Stimulated activated naive CD8-positive, alpha-beta T cell treated with anti-CD3 and anti-CD28 coated beads, Interleukin-15, Interleukin-2, amounts not matched to agents 100 ng/mL and 50 ng/mL, for 24 hours (primary cell): ENCODE measurements around the gene TUG1.
A peak's percentile ranks its signal among the peaks of the same experiment; 100 is the strongest.

ENCODE experiments used
- H3K27ac Mint-ChIP-seq: one replicate; pipeline ENCODE4 v1.8.0; 2021; ENCODE audit warnings: mild to moderate bottlenecking, mixed read lengths
- H3K27me3 Mint-ChIP-seq: one replicate; pipeline ENCODE4 v1.8.0; 2021; ENCODE audit warnings: mixed read lengths
- H3K36me3 Mint-ChIP-seq: one replicate; pipeline ENCODE4 v1.8.0; 2021; ENCODE audit warnings: low read depth, mixed read lengths
- H3K4me1 Mint-ChIP-seq: one replicate; pipeline ENCODE4 v1.8.0; 2021; ENCODE audit warnings: low read depth, mixed read lengths
- H3K4me3 Mint-ChIP-seq: one replicate; pipeline ENCODE4 v1.8.0; 2021; ENCODE audit warnings: mild to moderate bottlenecking, mixed read lengths
- H3K9me3 Mint-ChIP-seq: one replicate; pipeline ENCODE4 v1.8.0; 2021; ENCODE audit warnings: mixed read lengths

The TUG1 gene

DNA sequence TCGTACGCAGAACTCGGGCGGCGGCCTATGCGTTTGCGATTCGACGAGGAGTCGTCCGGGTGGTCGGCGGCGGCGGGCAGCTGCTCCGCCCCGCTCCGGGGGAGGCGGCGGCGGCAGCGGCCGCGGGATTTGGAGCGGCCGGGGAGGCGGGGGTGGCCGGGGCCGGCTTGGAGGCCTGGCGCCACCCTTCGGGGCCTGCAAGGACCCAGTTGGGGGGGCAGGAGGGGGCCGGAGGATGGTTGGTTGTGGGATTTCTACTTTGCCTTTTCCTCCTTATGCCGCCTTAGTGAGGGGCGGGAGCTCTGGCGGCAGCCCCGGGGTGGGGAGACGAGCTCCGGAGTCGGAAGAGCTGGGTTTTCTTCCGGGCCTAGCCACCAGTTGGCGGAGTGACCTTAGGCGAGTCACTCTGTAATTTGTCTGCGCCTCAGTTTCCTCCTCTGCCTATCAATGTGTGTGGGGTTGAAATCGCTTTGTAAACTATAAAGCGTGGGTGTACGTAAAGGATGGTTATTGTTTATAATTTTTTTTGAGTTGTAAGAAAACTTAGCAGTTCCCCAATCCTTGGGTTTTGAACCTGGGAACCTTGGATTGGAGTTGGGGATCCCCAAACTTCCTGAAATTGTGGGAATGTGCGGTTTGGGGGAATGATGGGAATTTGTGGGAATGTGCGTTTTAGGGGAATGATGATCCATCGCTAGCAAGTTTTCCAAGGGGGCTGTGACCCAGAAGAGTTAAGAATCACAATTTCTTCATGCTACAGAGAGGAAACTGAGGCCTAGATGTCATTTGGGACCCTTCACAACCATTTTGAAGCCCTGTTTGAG, 679 bp downstream of the TUG1 start:
- Mint-ChIP-seq H3K36me3 (peaks cover 82% of the 10 kb centered on the region), H3K9me3 (peaks cover 42% of the 10 kb centered on the region), H3K27me3 (no peaks in the 10 kb centered on the region), H3K4me3 (peak overlapping the region; percentile 89), H3K4me1 (peaks cover 60% of the 10 kb centered on the region), H3K27ac (peak overlapping the region; percentile 82)

GRCh38 chr22:30970356-30970746, 1.3 kb downstream of the TUG1 start:
- Mint-ChIP-seq H3K9me3 (peaks cover 40% of the 10 kb centered on the region), H3K27me3 (no peaks in the 10 kb centered on the region), H3K4me3 (peak overlapping the region; percentile 89), H3K36me3 (peaks cover 82% of the 10 kb centered on the region), H3K27ac (peak overlapping the region; percentile 82), H3K4me1 (peaks cover 56% of the 10 kb centered on the region)

GRCh38 chr22:30978304-30978962, 9.4 kb downstream of the TUG1 start:
- Mint-ChIP-seq H3K27me3 (no peaks in the 10 kb centered on the region), H3K9me3 (peaks cover 65% of the 10 kb centered on the region), H3K36me3 (peaks cover 64% of the 10 kb centered on the region), H3K4me3 (no peak overlapping the region), H3K4me1 (peaks cover 7% of the 10 kb centered on the region), H3K27ac (no peak overlapping the region)

DNA sequence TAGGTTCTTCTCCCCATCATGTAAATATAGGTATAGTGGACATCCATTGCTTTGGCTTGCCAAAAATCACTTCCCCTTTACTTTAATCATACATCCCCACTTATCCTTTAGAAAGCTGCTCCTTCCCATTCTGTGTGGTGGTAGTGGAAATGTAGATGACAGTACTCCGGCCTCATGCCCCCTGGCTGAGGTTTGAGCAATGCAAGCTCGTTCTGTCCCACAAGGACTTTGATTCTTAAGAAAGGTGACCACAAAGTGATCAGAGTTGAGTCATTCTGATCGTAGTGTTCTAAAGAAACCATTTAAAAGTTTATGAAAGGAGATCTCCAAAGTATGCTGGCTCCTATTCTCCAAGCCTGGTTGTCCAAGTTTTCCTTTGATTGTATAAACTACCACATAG, 10.9 kb downstream of the TUG1 start:
- no peaks in the 10 kb centered on the region for H3K27me3 Mint-ChIP-seq
- H3K9me3 Mint-ChIP-seq, result peaks cover 64% of the 10 kb centered on the region
- no peak overlapping the region for H3K4me3 Mint-ChIP-seq
- H3K4me1 Mint-ChIP-seq, result peaks cover 7% of the 10 kb centered on the region
- H3K27ac Mint-ChIP-seq, result no peak overlapping the region
- peaks cover 49% of the 10 kb centered on the region for H3K36me3 Mint-ChIP-seq

- H3K9me3 Mint-ChIP-seq, result peaks cover 50% of the 10 kb centered on the region
- peaks cover 23% of the 10 kb centered on the region for H3K36me3 Mint-ChIP-seq
- H3K4me1 Mint-ChIP-seq, result peaks cover 7% of the 10 kb centered on the region
- H3K4me3 Mint-ChIP-seq, result no peak overlapping the region
- no peak overlapping the region for H3K27ac Mint-ChIP-seq
- H3K27me3 Mint-ChIP-seq, result no peaks in the 10 kb centered on the region
Observed at GRCh38 chr22:30982512-30982911, 13.4 kb downstream of the TUG1 start.

GRCh38 chr22:30984317-30984716, 15.3 kb downstream of the TUG1 start:
- Mint-ChIP-seq H3K4me1 (peaks cover 7% of the 10 kb centered on the region), H3K27ac (no peak overlapping the region), H3K27me3 (no peaks in the 10 kb centered on the region), H3K4me3 (no peak overlapping the region), H3K9me3 (peaks cover 39% of the 10 kb centered on the region), H3K36me3 (peaks cover 7% of the 10 kb centered on the region)

DNA sequence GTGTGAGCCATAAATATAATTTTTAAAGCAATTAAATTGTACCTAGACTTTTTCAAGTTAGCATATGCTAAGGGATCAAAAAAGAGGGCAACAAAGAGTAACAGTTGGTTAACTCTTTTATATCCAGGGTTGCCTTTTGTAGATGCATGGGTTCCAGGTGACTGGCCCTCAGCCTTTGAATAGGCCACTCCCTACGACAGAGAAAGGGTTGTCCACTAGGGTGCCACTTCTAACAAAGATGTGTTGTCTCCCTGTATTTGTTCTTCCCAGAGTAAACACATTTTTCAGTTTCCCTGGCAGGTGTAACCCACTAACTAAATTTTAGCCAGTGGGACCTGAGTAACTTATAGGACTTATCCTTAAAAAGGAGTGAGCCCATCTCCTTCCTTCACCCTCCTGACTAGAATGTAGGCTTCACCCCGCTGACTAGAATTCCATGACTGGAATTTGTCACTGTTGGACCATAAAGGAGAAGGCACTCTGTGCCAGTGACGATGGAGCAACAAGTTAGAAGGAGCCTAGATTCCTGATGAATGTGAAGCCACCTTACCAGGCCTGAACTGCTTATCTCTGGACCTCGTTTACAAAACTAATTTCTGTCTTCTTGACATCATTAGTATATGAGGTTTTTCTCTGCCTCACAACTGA, 16.6 kb downstream of the TUG1 start:
- no peaks in the 10 kb centered on the region for H3K36me3 Mint-ChIP-seq

DNA sequence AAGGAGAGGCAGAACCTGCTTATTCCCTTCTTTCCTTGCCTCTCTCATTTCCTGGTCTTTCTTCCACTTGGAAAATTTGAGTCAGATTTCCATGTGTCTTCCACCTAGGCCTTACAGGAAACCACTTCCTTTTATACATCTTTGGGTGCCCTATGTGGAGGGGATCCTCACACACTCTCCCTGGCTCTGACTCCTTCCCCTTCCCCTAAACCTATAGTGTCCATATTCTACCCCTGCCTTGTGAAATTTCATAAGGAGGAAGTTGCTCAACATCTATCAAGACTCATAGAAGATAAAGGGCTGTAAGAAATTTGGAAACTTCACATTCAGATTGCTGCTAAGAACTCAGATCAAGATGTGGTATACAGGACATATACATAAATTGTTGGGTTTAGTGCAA, 20.4 kb downstream of the TUG1 start:
- no peaks in the 10 kb centered on the region for H3K27me3 Mint-ChIP-seq
- peaks cover 11% of the 10 kb centered on the region for H3K9me3 Mint-ChIP-seq
- no peak overlapping the region for H3K4me3 Mint-ChIP-seq
- H3K4me1 Mint-ChIP-seq, result no peaks in the 10 kb centered on the region
- no peak overlapping the region for H3K27ac Mint-ChIP-seq
- H3K36me3 Mint-ChIP-seq, result no peaks in the 10 kb centered on the region

More for the DNA sequence above, 16.6 kb downstream of the TUG1 start:
- no peaks in the 10 kb centered on the region for H3K4me1 Mint-ChIP-seq
- no peak overlapping the region for H3K4me3 Mint-ChIP-seq
- no peaks in the 10 kb centered on the region for H3K27me3 Mint-ChIP-seq
- peaks cover 32% of the 10 kb centered on the region for H3K9me3 Mint-ChIP-seq
- no peak overlapping the region for H3K27ac Mint-ChIP-seq

GRCh38 chr22:30990690-30991089, 21.6 kb downstream of the TUG1 start:
- no peaks in the 10 kb centered on the region for H3K36me3 Mint-ChIP-seq
- no peaks in the 10 kb centered on the region for H3K27me3 Mint-ChIP-seq
- peaks cover 11% of the 10 kb centered on the region for H3K9me3 Mint-ChIP-seq
- H3K27ac Mint-ChIP-seq, result no peak overlapping the region
- H3K4me1 Mint-ChIP-seq, result no peaks in the 10 kb centered on the region
- no peak overlapping the region for H3K4me3 Mint-ChIP-seq

- H3K27me3 Mint-ChIP-seq, result no peaks in the 10 kb centered on the region
- no peak overlapping the region for H3K4me3 Mint-ChIP-seq
- no peak overlapping the region for H3K27ac Mint-ChIP-seq
- H3K36me3 Mint-ChIP-seq, result no peaks in the 10 kb centered on the region
- H3K4me1 Mint-ChIP-seq, result no peaks in the 10 kb centered on the region
- H3K9me3 Mint-ChIP-seq, result peaks cover 8% of the 10 kb centered on the region
Observed at GRCh38 chr22:30992565-30992964, 23.5 kb downstream of the TUG1 start.

- Mint-ChIP-seq H3K27me3 (no peaks in the 10 kb centered on the region), H3K9me3 (peaks cover 3% of the 10 kb centered on the region), H3K27ac (no peak overlapping the region), H3K4me1 (no peaks in the 10 kb centered on the region), H3K36me3 (no peaks in the 10 kb centered on the region), H3K4me3 (no peak overlapping the region)
Observed at GRCh38 chr22:30994960-30995359, 25.9 kb downstream of the TUG1 start.

GRCh38 chr22:30996462-30996861, 27.4 kb downstream of the TUG1 start:
- Mint-ChIP-seq H3K4me1 (no peaks in the 10 kb centered on the region), H3K27ac (no peak overlapping the region), H3K9me3 (peaks cover 3% of the 10 kb centered on the region), H3K36me3 (no peaks in the 10 kb centered on the region), H3K27me3 (no peaks in the 10 kb centered on the region), H3K4me3 (no peak overlapping the region)

- H3K9me3 Mint-ChIP-seq, result no peaks in the 10 kb centered on the region
- H3K4me1 Mint-ChIP-seq, result no peaks in the 10 kb centered on the region
- H3K36me3 Mint-ChIP-seq, result no peaks in the 10 kb centered on the region
- no peaks in the 10 kb centered on the region for H3K27me3 Mint-ChIP-seq
- H3K27ac Mint-ChIP-seq, result no peak overlapping the region
- no peak overlapping the region for H3K4me3 Mint-ChIP-seq
Observed at GRCh38 chr22:30998329-30998728, 29.3 kb downstream of the TUG1 start.

GRCh38 chr22:31001124-31001770, 32.2 kb downstream of the TUG1 start:
- Mint-ChIP-seq H3K27me3 (no peaks in the 10 kb centered on the region), H3K36me3 (no peaks in the 10 kb centered on the region), H3K9me3 (no peaks in the 10 kb centered on the region), H3K27ac (no peak overlapping the region), H3K4me3 (no peak overlapping the region), H3K4me1 (no peaks in the 10 kb centered on the region)

GRCh38 chr22:31005535-31005934, 36.5 kb downstream of the TUG1 start:
- H3K9me3 Mint-ChIP-seq, result peaks cover 4% of the 10 kb centered on the region
- no peak overlapping the region for H3K27ac Mint-ChIP-seq
- H3K4me3 Mint-ChIP-seq, result no peak overlapping the region
- H3K36me3 Mint-ChIP-seq, result no peaks in the 10 kb centered on the region
- no peaks in the 10 kb centered on the region for H3K27me3 Mint-ChIP-seq
- no peaks in the 10 kb centered on the region for H3K4me1 Mint-ChIP-seq
